ENCODE measurements around the gene CEP85.
A peak's percentile ranks its signal among the peaks of the same experiment; 100 is the strongest.

CEP85 gene

DNA sequence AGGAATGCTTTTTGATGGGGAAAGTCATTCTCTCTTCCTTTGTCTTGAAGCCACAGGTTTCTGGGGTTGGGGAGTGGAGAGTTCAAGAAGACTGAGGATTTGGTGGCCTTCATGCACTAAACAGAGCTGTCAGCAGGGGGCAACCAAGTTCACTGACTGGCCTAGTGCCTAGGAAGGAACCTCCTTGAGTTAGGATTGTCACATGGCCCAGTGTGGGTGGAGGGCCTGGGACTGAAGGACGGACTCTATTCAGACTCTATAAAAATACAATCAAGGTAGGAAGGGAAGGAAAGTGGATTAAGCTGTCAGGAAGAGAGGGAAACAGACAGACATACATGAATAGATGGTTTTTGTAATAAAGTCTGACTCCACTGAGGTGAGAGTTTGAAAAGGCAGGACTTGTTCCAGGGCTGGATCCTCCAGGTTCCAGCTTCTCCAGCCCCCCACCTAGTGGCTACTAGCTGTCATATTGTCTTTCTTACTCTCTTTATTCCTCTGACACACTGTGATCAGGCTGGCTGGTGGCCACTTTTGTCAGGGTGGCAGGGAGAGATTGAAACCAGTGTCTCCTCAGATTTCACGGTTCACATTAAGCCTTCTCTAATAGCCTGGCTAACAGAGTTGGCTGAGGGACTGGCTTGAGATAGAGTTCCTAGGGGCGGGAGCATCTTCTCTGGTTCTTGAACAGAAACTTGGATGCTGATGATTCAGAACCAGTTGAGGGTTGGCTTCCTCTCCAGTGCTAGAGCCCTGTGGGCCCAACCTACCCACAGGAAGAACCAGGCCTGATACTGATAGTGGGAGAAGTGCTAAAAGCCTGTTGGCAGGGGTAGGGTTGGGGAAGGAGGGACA is 41.8 kb downstream of the CEP85 start:
- intact Hi-C loops (cut with DNase I): loop anchor here (2.0 to 5.0 kb wide), 2 partner anchors 44 to 45 kb away; partner anchors contain the start of gene CEP85
- peak in 8 of 10 donors; percentile 55 to 95 (median 78) for DNase-seq

DNA sequence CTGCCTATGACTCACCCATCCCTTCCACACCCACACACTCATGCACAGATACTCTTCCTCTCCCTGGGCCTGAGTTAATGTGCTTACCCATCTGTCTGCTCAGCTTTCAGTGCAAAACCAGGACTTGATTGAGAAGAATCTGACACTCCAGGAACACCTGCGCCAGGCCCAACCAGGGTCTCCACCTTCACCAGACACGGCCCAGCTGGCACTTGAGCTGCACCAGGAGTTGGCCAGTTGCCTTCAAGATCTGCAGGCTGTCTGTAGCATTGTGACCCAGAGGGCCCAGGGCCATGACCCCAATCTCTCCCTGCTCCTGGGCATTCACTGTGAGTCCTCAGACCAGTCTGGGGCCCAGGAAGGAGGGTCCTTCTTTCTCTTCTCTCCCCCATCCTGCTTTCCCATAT is 42.4 kb downstream of the CEP85 start:
- DNase-seq: no peak
- intact Hi-C loops (cut with DNase I): loop anchor here (5.0 kb wide), 1 partner anchor 44 kb away; the partner anchor contains the start of gene CEP85

DNA sequence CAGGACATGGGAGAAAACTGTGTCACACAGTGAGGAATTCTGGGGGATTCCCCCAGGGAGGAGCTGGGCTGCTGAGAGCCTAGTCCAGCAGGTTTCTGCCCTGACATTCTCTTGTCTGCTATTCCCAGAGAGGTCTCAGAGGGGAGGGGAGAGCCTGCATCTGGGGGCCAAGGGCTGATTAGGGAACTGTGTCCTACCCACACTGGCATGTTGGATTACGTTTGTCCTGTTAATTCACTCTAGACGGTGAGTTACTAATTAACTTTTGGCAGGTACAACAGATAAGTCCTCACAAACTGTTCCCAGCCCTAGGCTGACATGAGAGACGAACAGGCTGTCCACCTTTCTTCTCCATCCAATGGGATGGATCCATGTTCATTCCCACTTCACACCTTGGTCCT is 43.3 kb downstream of the CEP85 start:
- no peak for DNase-seq
- intact Hi-C loops (cut with DNase I): loop anchor here (5.0 kb wide), 1 partner anchor 45 kb away; the partner anchor contains the start of gene CEP85

DNA sequence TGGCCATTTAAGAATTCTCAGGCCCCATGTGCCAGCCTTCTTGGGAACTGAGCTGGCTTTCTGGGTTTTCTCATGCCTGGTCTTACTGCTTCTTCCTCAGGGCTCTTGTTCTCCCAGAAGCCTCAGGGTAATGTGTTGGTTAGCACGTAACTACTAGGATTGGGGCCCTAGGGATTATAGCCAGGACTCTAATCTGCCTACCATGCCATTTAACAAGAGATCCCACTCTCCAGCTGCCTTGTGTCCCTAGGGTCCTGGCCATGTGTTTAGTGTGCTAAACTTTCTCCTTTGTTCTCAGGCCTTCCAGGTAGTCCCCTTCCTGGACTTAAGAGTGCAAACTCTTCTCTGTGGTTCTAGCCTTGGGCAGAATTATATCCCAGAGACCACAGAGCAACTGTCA is 43.7 kb downstream of the CEP85 start:
- intact Hi-C loops (cut with DNase I): loop anchor here (5.0 kb wide), 1 partner anchor 45 kb away; the partner anchor contains the start of gene CEP85
- no peak for DNase-seq

DNA sequence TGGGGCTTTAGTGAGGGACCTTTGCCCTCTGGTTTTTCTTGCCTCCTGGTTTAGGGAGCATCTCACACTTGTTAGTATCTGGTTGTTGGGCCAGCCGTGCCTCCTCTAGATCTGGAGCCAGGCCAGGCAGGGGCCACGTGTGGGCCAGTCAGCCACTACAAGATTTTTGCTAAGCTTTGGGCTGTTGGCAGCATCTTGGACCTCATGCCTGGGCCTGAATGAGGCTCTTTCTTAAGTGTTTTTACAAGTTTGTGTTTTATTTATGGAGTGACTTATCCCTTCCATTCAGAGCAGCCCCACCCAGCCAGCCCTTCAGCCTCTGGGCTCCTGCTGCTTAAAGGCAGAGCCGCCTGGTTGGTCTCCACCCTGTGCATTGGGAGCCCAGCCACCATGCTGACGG is 44.3 kb downstream of the CEP85 start:
- peak in 1 of 10 donors; percentile 34 for DNase-seq
- intact Hi-C loops (cut with DNase I): loop anchor here (5.0 kb wide), 1 partner anchor 46 kb away; the partner anchor contains the start of gene CEP85

DNA sequence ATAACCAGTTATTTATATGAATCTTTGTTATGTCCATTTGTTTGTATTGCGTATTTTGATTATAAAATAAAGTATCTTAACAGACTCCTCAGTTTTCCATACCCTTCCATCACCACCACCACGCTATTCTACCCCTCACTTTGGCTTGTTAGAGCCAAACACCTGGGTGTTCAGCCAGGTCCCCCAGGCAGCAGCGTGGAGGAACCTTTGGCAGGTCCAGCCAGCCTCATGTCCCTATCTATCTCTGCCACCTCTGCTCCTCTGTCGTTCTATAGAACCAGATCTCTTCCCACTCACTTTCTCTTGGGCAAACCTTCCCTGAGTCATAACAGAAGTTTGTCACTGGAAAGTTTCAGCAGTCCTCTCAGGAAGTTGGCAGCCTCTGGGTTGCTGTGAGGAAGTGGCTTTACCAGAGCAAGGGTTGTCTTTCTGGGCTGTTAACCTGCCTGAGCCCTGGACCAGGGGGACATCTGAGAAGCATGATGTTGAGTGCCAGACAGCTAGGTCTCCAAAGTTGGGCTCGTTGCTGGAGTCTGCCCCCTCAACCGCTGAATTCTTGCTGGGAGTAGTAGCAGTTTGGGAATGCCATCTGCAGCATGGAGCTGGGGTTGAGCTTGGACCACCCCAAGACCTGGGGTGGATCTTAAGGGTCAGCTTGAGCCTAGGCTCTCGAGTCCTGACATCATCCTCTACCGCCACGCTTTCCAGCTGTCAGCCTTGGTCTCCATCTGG is 44.9 kb downstream of the CEP85 start:
- intact Hi-C loops (cut with DNase I): loop anchor here (5.0 kb wide), 1 partner anchor 47 kb away; the partner anchor contains the start of gene CEP85
- no peak for DNase-seq

DNA sequence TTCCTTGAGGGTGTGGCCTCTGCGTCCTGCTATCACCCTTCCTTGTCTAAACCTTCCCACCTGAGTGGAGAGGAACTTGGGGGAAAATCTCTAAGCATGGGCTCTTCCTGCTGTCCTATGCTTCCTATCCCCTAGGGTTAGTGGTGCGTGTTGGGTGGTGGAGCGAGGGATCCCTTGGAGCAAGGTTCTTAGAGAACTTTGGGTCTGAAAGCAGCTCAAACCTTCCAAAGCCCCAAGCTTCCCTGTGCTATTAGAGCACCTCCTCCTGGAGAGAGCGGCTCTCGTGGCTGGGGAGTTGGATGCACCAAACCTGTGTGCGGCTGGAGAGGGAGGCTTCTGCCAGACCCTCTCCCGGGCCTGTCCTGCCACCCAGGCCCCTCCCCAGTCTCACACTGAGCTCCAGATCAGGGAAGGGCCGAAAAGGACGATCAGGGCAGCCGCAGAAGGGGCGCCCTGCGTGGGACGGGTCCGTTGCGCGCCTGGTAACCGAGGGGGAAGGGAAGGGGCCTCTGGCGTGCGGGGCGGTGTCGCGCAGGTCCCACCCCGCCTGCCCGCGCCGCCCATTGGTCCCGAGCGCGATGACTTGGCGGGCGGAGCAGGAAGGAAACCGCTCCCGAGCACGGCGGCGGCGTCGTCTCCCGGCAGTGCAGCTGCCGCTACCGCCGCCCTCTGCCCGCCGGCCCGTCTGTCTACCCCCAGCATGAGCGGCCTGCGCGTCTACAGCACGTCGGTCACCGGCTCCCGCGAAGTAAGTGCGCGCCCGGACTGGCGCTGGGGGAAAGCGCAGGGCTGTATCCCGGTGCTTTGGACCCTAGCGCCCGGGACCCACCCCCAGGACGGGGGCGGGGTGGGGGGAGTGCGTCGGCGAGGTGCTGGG is 45.7 kb downstream of the CEP85 start, which contains the start of gene SH3BGRL3:
Gene SH3BGRL3, plus strand, starts transcription at position 631 of the 877 bp plus-strand sequence. Its CDS starts 70 bp downstream, at position 701.
- peak; percentile 76 to 97 (median 88) for DNase-seq
- intact Hi-C loops (cut with DNase I): loop anchor here (5.0 kb wide), 1 partner anchor 47 kb away; the partner anchor contains the start of gene CEP85

DNA sequence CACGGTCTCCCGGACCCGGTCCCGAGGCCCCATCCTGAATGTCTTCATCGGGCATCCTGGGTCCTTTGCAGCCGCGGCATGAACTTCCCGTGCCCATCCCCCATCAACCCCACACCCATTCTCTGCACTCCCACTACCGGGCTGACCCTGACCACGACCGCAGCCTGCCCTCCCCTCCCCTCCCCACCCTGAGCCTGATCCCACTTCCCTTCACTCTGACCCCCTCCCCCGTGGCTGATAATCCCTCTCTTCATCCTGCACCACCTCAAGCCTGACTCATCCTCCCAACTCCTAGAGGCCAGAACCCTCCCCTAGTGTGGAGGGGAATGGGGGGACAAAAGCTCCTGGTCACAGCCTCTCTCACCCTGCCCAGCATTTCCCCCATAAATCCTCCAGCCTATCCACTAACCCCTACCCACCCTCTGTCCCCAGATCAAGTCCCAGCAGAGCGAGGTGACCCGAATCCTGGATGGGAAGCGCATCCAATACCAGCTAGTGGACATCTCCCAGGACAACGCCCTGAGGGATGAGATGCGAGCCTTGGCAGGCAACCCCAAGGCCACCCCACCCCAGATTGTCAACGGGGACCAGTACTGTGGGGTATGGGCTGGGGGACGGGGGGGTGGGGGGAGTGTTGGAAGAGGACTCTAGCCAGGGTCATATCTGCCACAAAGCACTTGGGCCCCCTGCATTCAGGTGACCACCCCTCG is 46.5 kb downstream of the CEP85 start:
- intact Hi-C loops (cut with DNase I): no loop called here
- DNase-seq: peak in 1 of 10 donors; percentile 29

DNA sequence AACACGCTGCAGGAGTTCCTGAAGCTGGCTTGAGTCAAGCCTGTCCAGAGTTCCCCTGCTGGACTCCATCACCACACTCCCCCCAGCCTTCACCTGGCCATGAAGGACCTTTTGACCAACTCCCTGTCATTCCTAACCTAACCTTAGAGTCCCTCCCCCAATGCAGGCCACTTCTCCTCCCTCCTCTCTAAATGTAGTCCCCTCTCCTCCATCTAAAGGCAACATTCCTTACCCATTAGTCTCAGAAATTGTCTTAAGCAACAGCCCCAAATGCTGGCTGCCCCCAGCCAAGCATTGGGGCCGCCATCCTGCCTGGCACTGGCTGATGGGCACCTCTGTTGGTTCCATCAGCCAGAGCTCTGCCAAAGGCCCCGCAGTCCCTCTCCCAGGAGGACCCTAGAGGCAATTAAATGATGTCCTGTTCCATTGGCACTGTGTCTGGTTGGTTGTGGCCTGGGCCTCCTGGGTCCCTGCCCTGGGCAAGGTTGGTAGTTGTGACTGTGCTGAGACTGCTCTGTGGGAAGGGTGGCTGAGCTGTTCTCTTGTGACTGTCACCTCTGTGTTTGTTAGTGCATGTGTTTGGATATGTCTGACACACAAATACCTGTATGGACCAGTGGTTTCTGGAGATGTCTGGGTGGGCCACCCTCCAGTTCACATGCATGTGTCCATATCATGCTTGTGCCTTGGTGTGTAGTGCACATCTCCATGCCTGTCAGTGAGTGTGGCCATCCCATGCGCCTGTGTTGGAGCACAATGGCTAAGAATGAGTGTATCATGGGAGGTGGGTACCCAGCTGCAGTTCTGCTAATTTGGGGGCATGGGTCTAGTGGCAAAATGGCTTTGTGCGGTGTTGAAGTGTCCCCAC is 47.3 kb downstream of the CEP85 start:
- no peak for DNase-seq
- intact Hi-C loops (cut with DNase I): no loop called here

DNA sequence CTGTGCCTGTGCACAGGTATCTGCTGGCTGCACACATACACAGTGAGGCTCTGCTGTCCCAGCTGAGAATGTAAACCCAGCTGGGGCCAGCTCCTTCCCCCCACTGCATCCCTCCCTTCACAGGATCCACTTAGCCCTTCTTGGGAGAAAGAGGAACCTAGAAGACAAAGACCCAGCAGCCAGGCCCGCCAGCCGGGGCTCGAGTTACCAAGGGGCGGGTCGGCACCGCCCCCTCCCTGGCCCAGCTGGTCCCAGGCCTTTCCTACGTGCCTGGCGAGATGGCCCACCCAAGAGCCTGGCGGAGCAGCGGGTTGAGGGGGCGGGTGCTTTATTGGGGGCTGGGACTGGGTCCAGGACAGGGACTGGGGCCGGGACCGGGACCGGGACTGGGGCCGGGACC is 48.0 kb downstream of the CEP85 start:
- no peak for DNase-seq
- intact Hi-C loops (cut with DNase I): no loop called here

DNA sequence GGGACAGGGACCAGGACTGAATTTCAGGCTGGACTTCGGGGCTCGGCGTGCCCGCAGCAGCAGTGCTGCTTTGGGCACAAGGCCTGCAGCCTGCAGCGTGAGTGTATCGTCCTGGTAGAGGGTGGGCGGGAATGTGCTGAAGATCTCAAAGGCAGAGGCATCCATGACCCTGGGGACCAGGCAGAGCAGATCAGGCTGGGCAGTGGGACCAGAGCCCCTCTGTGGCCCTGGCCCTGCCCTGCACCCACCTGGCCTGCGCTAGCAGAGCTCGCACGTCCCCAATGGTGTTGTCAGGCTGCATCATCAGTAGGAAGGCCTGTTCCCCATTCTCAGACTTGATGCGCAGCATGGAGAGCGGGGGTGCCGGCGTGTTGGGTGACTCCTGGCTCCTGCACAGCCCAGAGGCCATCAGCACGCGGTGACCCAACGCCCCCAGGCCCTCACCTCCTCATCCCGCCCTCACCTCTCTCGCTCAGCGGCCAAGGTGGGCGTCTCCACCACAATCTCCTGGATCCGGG is 48.5 kb downstream of the CEP85 start:
- no peak for DNase-seq
- intact Hi-C loops (cut with DNase I): no loop called here

DNA sequence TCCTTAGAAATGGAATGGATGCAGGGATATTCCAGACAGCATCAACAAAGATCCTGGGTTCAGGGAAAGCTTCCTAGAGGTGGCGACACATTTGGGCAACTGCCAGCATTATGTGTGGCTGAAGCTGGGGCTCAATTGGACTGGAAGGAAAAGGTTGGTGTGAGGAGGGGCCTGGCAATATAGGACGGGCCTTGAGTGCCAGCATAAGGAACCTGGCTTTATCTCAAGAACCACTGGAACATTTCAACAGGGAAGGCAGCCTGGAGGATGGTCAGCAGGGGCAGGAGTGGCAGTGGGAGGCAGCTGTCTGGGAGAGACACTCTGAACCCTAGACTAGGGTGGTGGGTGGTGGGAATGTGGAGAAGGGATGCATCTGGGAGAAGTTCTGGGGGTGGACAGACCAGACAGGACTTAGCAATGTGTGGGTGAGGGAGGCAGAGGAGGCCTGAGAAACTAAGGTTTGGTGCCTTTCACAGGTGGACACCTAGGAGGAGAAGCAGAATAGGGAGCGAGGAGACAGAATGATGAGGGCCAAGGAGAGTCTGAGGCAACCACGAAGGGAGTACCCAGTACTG is 49.4 kb downstream of the CEP85 start:
- intact Hi-C loops (cut with DNase I): no loop called here
- no peak for DNase-seq

DNA sequence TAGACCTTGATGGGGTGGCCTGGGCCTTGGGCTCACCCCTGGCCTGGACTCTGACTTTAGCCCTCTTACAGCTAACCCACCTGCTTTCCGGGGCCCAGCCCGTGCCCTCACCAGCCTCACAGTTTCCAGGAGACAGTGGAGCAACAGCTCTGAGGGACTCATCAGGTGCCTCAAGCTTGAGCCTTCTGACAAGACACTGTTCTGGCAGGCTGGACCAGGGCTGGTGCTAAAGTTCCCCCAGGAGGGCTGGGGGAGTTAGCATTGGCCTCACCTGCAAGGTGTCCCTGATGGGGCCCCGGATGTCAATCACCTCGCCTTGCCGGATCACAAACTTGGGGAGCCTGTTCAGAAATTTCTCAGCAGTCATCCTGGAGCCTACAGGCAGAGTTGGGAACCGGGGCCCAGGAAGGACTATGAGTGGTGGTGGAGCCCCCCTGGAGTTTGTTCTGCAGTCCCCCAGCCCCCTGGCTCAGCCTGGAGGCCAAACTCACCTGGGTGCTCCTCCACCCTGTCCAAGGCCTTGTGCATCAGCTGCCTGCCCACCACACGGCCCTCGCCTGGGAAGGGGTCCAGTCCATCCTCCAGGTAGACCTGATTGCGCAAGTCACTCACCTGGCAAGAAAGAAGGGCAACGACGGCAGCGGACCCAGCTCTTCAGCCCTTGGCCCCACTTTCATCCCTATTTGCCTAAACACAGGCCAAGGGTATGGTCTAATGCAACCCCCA is 50.0 kb downstream of the CEP85 start:
- intact Hi-C loops (cut with DNase I): no loop called here
- DNase-seq: no peak

DNA sequence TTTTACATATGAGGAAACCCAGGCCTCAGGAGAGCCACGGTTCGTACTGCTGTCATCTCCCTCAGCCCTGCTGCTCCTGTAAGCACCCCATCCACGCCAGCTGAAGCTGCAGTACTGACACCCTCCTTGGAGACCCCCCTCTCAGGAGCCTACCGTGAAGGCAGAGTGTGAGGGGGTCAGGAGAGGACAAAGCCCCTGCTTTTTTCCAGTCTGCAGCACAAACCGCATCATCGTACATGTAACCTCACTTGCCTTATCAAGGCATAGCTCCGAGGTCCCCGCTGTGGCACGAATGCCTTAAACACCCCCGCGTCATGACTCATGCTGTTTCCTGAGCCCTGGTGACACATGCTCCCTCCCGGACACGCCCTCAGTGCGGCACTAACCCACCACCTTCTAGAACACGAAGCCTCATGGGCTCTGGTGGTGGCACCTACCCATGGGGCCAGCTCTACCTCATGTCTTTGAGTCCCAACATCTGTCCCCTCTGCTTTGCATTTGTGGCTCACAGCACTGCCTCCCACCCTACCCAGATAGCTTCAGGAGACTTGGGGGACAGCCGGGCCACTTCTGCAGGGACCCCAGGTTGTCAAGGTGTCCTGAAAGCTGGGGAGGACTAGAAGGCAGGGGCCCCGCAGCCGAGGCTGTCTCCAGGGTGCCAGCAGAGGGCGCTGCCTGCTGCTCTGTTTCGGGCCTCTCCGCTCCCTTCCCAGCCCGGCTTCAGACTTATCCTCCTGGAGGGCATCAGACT is 50.8 kb downstream of the CEP85 start:
- DNase-seq: peak in 6 of 10 donors; percentile 50 to 90 (median 62)
- intact Hi-C loops (cut with DNase I): loop anchor here (1.0 kb wide), 1 partner anchor 37 kb away; no protein-coding TSS in a partner anchor

DNA sequence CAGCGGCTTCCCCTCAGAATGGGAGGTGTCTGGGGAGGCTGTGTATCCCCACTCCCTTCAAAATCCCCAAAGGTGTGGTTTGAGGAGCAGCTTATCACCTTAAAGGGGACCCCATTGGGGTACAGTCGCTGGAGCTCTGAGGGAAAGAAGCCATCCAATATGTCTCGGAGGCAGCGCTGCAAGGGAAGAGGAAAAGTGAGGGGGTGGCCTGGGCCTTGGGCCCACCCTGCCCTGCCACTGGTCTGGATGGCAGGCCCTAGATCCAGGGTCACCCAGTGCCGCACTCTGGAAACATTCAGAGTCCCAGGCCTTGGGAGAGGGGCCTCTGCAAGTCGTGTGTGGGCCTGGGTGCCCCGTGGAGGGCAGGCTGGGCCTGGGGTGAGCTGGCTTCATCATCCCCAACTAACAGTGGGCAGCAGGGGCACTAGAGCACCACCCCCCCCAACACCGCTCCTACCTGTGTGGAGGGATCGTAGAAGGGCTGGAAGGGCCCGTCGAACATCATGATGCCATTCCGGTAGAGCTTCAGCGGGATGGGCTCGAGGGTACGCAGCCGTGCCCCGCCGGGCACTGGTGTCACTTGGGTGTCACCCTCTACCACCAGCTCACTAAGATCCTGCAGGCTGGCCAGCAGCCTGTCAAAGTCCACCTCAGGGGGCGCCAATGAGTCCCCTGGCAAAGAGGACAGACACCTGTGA is 51.5 kb downstream of the CEP85 start:
- intact Hi-C loops (cut with DNase I): loop anchor here (1.0 kb wide), 1 partner anchor 36 kb away; no protein-coding TSS in a partner anchor
- DNase-seq: peak in 2 of 10 donors; percentile 64 to 74

DNA sequence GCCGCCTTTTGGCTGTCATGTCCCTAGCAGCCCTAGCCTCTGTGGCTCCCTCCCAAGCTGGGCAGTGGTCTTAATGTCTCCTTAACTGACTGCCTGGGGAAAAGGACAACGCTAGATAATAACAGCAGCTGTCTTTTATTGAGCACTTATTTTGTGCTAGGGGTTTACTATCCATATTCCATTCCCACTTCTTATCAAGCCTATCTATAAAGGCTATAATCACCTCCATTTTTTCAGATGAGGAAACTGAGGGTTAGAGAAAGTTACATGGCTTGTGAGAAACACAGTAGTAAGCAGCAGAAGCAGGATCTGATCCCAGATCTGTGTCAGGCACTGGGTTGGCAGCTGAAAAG is 52.0 kb downstream of the CEP85 start:
- intact Hi-C loops (cut with DNase I): no loop called here
- DNase-seq: no peak

Measured in posterior cingulate gyrus (tissue), 11 donors.